SK-N-SH treated with all-trans-retinoic acid at 6 μM for 48 hours (cell line): ENCODE measurements around the gene RASGEF1C.

Source experiments
- ATAC-seq: fragments of 200-7000 bp; cut with Tn5 transposase; 3 replicates; pipeline ENCODE4 v1.9.1; 2020; ENCODE audit warnings: mild to moderate bottlenecking, moderate library complexity
- ARNTL ChIP-seq: fragments of 450-650 bp; formaldehyde crosslinking; IDR thresholded peaks from 2 replicates; pipeline ENCODE4 v1.5.0; 2020; ENCODE audit warnings: low read depth, mild to moderate bottlenecking, moderate library complexity, borderline replicate concordance
- BACH2 ChIP-seq: fragments of 250-450 bp; sonication (Bioruptor Pico); IDR thresholded peaks from 2 replicates; pipeline ENCODE4 v1.9.0; 2021; ENCODE audit warnings: mild to moderate bottlenecking, borderline replicate concordance
- CSDC2 ChIP-seq: fragments of 250-450 bp; sonication (Bioruptor Pico); IDR thresholded peaks from 2 replicates; pipeline ENCODE4 v1.5.0; 2020; ENCODE audit warnings: mild to moderate bottlenecking, moderate library complexity
- ESRRG ChIP-seq: fragments of 250-450 bp; sonication (Bioruptor Pico); IDR thresholded peaks from 2 replicates; pipeline ENCODE4 v1.6.1; 2021; ENCODE audit warnings: mild to moderate bottlenecking
- GLIS3 ChIP-seq: fragments of 250-450 bp; sonication (Bioruptor Pico); IDR thresholded peaks from 2 replicates; pipeline ENCODE4 v1.5.0; 2020; ENCODE audit warnings: mild to moderate bottlenecking, moderate library complexity
- ISL1 ChIP-seq: fragments of 250-450 bp; sonication (Bioruptor Pico); IDR thresholded peaks from 2 replicates; pipeline ENCODE4 v2.1.2; 2022; ENCODE audit warnings: mild to moderate bottlenecking, moderate library complexity
- OSR1 ChIP-seq: fragments of 250-450 bp; sonication (Bioruptor Pico); IDR thresholded peaks from 2 replicates; pipeline ENCODE4 v1.8.0; 2022; ENCODE audit warnings: moderate library complexity, mild to moderate bottlenecking, inconsistent platforms
- PPARA ChIP-seq: fragments of 250-450 bp; sonication (Bioruptor Pico); IDR thresholded peaks from 2 replicates; pipeline ENCODE4 v1.5.0; 2020; ENCODE audit warnings: mild to moderate bottlenecking, borderline replicate concordance
- RARB ChIP-seq: fragments of 250-450 bp; sonication (Bioruptor Pico); IDR thresholded peaks from 2 replicates; pipeline ENCODE4 v1.8.0; 2021; ENCODE audit warnings: mild to moderate bottlenecking, moderate library complexity
- SNAI2 ChIP-seq: fragments of 250-450 bp; sonication (Bioruptor Pico); IDR thresholded peaks from 2 replicates; pipeline ENCODE4 v1.5.0; 2020; ENCODE audit warnings: mild to moderate bottlenecking, moderate library complexity
- TCF4 ChIP-seq: fragments of 250-450 bp; sonication (Bioruptor Pico); IDR thresholded peaks from 2 replicates; pipeline ENCODE4 v1.8.0; 2021; ENCODE audit warnings: mild to moderate bottlenecking, moderate library complexity, borderline replicate concordance
- TOX ChIP-seq: fragments of 250-450 bp; sonication (Bioruptor Pico); IDR thresholded peaks from 2 replicates; pipeline ENCODE4 v1.8.0; 2021; ENCODE audit warnings: mild to moderate bottlenecking, moderate library complexity, borderline replicate concordance
- ZC3H10 ChIP-seq: fragments of 250-450 bp; sonication (Bioruptor Pico); IDR thresholded peaks from 2 replicates; pipeline ENCODE4 v1.5.1; 2021; ENCODE audit warnings: mild to moderate bottlenecking, moderate library complexity
- ZFP3 ChIP-seq: fragments of 250-450 bp; sonication (Bioruptor Pico); IDR thresholded peaks from 2 replicates; pipeline ENCODE4 v1.5.0; 2020; ENCODE audit warnings: mild to moderate bottlenecking, moderate library complexity
- ZFP30 ChIP-seq: fragments of 450-650 bp; formaldehyde crosslinking; IDR thresholded peaks from 2 replicates; pipeline ENCODE4 v1.5.0; 2022; ENCODE audit warnings: mild to moderate bottlenecking, moderate library complexity
- ZNF565 ChIP-seq: fragments of 450-650 bp; formaldehyde crosslinking; conservative IDR thresholded peaks from 2 replicates; pipeline ENCODE4 v1.5.0; 2020; ENCODE audit warnings: low read depth, mild to moderate bottlenecking, moderate library complexity
- ZNF70 ChIP-seq: fragments of 450-650 bp; formaldehyde crosslinking; IDR thresholded peaks from 2 replicates; pipeline ENCODE4 v1.5.0; 2020; ENCODE audit warnings: mild to moderate bottlenecking, moderate library complexity
- ZNF8 ChIP-seq: fragments of 450-650 bp; formaldehyde crosslinking; IDR thresholded peaks from 2 replicates; pipeline ENCODE4 v1.5.0; 2020; ENCODE audit warnings: mild to moderate bottlenecking, moderate library complexity
- TF ChIP-seq, protein P1 (sequence below): fragments of 250-450 bp; sonication (Bioruptor Pico); IDR thresholded peaks from 2 replicates; pipeline ENCODE4 v1.5.1; 2020; ENCODE audit warnings: low read depth, mild to moderate bottlenecking, moderate library complexity
- TF ChIP-seq, protein P2 (sequence below): fragments of 250-450 bp; sonication (Bioruptor Pico); IDR thresholded peaks from 2 replicates; pipeline ENCODE4 v1.8.0; 2021; ENCODE audit warnings: low read depth, mild to moderate bottlenecking, moderate library complexity, borderline replicate concordance
- TF ChIP-seq, protein P3 (sequence below): fragments of 250-450 bp; sonication (Bioruptor Pico); IDR thresholded peaks from 2 replicates; pipeline ENCODE4 v1.5.0; 2020; ENCODE audit warnings: mild to moderate bottlenecking, moderate library complexity
- TF ChIP-seq, protein P4 (sequence below): fragments of 250-450 bp; sonication (Bioruptor Pico); IDR thresholded peaks from 2 replicates; pipeline ENCODE4 v1.5.1; 2021; ENCODE audit warnings: mild to moderate bottlenecking, moderate library complexity
- TF ChIP-seq, protein P5 (sequence below): fragments of 250-450 bp; sonication (Bioruptor Pico); IDR thresholded peaks from 2 replicates; pipeline ENCODE4 v1.8.0; 2020; ENCODE audit warnings: mild to moderate bottlenecking, moderate library complexity, borderline replicate concordance

RASGEF1C gene

DNA sequence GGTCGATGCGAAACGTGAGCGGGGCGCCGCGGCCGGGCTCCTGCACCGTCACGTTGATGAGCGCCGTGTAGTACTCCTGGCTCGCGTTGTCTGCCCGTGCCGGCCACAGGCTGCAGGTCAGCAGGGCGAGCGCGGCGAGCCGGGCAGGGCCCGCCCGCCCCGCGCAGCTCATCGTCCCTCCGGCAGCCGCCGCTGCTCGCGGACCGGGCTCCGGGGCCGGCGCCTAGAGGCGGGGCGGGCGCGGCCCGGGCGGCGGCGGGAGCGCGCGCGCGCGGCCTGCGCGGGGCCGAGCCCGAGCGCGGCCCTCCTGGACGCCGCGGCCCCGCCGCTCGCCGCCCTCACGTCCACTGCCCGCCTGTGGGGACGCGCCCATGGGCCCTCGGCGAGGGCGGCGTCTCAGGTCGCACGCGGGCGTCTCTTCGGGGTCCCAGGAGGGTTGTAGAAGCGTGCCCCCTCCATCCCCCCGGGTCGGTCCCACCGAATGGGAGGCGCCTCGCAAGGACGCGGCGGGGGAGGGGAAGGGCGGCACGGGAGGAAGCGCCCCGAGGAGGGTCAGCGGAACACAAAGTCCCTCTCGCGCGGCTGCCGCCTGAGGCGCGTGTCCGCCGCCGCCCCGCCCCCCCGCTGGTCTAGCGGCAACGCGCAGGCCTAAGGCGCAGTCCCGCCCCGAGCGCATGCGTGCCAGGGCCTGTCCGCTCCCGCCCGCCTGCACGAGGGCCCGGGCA lies 137.3 kb downstream of the RASGEF1C start, which contains the start of gene RNF130:
Gene RNF130, minus strand, starts transcription at position 229 of the 725 bp plus-strand sequence. Its CDS starts 57 bp downstream, at position 172.
- ATAC-seq, result peak; percentile 83
- TF ChIP-seq, protein P1, sequence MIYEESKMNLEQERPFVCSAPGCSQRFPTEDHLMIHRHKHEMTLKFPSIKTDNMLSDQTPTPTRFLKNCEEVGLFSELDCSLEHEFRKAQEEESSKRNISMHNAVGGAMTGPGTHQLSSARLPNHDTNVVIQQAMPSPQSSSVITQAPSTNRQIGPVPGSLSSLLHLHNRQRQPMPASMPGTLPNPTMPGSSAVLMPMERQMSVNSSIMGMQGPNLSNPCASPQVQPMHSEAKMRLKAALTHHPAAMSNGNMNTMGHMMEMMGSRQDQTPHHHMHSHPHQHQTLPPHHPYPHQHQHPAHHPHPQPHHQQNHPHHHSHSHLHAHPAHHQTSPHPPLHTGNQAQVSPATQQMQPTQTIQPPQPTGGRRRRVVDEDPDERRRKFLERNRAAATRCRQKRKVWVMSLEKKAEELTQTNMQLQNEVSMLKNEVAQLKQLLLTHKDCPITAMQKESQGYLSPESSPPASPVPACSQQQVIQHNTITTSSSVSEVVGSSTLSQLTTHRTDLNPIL (CRISPR knock-in tag), result no peak
- TF ChIP-seq ZNF565 (CRISPR knock-in tag), result peak; percentile 96
- peak; percentile 84; the same call in 1 of the 2 replicates for TF ChIP-seq OSR1 (CRISPR knock-in tag)
- TF ChIP-seq BACH2 (CRISPR knock-in tag), result 0 out of 2 replicates have a peak, but pooled peaks have one; percentile 76
- TF ChIP-seq, protein P2, sequence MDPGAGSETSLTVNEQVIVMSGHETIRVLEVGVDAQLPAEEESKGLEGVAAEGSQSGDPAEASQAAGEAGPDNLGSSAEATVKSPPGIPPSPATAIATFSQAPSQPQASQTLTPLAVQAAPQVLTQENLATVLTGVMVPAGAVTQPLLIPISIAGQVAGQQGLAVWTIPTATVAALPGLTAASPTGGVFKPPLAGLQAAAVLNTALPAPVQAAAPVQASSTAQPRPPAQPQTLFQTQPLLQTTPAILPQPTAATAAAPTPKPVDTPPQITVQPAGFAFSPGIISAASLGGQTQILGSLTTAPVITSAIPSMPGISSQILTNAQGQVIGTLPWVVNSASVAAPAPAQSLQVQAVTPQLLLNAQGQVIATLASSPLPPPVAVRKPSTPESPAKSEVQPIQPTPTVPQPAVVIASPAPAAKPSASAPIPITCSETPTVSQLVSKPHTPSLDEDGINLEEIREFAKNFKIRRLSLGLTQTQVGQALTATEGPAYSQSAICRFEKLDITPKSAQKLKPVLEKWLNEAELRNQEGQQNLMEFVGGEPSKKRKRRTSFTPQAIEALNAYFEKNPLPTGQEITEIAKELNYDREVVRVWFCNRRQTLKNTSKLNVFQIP (CRISPR knock-in tag), result 0 out of 2 replicates have a peak, but pooled peaks have one; percentile 33
- peak; percentile 99 for TF ChIP-seq CSDC2 (CRISPR knock-in tag)
- peak; percentile 91 for TF ChIP-seq ZFP3
- no peak for TF ChIP-seq TCF4
- peak; percentile 81 for TF ChIP-seq ZNF70 (CRISPR knock-in tag)
- TF ChIP-seq, protein P3, sequence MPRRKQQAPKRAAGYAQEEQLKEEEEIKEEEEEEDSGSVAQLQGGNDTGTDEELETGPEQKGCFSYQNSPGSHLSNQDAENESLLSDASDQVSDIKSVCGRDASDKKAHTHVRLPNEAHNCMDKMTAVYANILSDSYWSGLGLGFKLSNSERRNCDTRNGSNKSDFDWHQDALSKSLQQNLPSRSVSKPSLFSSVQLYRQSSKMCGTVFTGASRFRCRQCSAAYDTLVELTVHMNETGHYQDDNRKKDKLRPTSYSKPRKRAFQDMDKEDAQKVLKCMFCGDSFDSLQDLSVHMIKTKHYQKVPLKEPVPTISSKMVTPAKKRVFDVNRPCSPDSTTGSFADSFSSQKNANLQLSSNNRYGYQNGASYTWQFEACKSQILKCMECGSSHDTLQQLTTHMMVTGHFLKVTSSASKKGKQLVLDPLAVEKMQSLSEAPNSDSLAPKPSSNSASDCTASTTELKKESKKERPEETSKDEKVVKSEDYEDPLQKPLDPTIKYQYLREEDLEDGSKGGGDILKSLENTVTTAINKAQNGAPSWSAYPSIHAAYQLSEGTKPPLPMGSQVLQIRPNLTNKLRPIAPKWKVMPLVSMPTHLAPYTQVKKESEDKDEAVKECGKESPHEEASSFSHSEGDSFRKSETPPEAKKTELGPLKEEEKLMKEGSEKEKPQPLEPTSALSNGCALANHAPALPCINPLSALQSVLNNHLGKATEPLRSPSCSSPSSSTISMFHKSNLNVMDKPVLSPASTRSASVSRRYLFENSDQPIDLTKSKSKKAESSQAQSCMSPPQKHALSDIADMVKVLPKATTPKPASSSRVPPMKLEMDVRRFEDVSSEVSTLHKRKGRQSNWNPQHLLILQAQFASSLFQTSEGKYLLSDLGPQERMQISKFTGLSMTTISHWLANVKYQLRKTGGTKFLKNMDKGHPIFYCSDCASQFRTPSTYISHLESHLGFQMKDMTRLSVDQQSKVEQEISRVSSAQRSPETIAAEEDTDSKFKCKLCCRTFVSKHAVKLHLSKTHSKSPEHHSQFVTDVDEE, result peak; percentile 99
- peak; percentile 54 for TF ChIP-seq ZFP30 (CRISPR knock-in tag)
- peak; percentile 85 for TF ChIP-seq ESRRG (CRISPR knock-in tag)
- peak; percentile 60; the same call in 1 of the 2 replicates for TF ChIP-seq ZC3H10
- no peak for TF ChIP-seq RARB (CRISPR knock-in tag)
- TF ChIP-seq GLIS3 (CRISPR knock-in tag), result peak; percentile 55; the same call in 1 of the 2 replicates
- TF ChIP-seq, protein P4, sequence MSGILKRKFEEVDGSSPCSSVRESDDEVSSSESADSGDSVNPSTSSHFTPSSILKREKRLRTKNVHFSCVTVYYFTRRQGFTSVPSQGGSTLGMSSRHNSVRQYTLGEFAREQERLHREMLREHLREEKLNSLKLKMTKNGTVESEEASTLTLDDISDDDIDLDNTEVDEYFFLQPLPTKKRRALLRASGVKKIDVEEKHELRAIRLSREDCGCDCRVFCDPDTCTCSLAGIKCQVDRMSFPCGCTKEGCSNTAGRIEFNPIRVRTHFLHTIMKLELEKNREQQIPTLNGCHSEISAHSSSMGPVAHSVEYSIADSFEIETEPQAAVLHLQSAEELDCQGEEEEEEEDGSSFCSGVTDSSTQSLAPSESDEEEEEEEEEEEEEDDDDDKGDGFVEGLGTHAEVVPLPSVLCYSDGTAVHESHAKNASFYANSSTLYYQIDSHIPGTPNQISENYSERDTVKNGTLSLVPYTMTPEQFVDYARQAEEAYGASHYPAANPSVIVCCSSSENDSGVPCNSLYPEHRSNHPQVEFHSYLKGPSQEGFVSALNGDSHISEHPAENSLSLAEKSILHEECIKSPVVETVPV (CRISPR knock-in tag), result no peak
- no peak for TF ChIP-seq TOX
- TF ChIP-seq SNAI2, result peak; percentile 97
- TF ChIP-seq ZNF8, result peak; percentile 59; the same call in 1 of the 2 replicates
- peak; percentile 88 for TF ChIP-seq ARNTL (CRISPR knock-in tag)
- TF ChIP-seq PPARA (CRISPR knock-in tag), result peak; percentile 96
- peak; percentile 57; the same call in 1 of the 2 replicates for TF ChIP-seq ISL1 (CRISPR knock-in tag)
- TF ChIP-seq, protein P5, sequence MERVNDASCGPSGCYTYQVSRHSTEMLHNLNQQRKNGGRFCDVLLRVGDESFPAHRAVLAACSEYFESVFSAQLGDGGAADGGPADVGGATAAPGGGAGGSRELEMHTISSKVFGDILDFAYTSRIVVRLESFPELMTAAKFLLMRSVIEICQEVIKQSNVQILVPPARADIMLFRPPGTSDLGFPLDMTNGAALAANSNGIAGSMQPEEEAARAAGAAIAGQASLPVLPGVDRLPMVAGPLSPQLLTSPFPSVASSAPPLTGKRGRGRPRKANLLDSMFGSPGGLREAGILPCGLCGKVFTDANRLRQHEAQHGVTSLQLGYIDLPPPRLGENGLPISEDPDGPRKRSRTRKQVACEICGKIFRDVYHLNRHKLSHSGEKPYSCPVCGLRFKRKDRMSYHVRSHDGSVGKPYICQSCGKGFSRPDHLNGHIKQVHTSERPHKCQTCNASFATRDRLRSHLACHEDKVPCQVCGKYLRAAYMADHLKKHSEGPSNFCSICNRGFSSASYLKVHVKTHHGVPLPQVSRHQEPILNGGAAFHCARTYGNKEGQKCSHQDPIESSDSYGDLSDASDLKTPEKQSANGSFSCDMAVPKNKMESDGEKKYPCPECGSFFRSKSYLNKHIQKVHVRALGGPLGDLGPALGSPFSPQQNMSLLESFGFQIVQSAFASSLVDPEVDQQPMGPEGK, result peak; percentile 48; the same call in 1 of the 2 replicates
